Ishikawa (cell line): Measurements from ENCODE around the gene CCDC170.

Experiments
- CEBPB ChIP-seq: IDR thresholded peaks from 2 replicates; pipeline ENCODE4 v1.6.1; 2012
- CREB1 ChIP-seq: IDR thresholded peaks from 2 replicates; pipeline ENCODE4 v1.6.1; 2012; ENCODE audit warnings: low read depth
- EGR1 ChIP-seq: IDR thresholded peaks from 2 replicates; pipeline ENCODE4 v1.6.1; 2012
- EP300 ChIP-seq: IDR thresholded peaks from 2 replicates; pipeline ENCODE4 v1.6.1; 2012; ENCODE audit warnings: borderline replicate concordance
- FOXM1 ChIP-seq: IDR thresholded peaks from 2 replicates; pipeline ENCODE4 v1.6.1; 2012; ENCODE audit warnings: low read depth, borderline replicate concordance
- MAX ChIP-seq: IDR thresholded peaks from 2 replicates; pipeline ENCODE4 v1.6.1; 2012
- NFIC ChIP-seq: IDR thresholded peaks from 2 replicates; pipeline ENCODE4 v1.6.1; 2012
- RAD21 ChIP-seq: IDR thresholded peaks from 2 replicates; pipeline ENCODE4 v1.6.1; 2012; ENCODE audit warnings: low read depth
- REST ChIP-seq: IDR thresholded peaks from 2 replicates; pipeline ENCODE4 v1.6.1; 2012; ENCODE audit warnings: low read depth, mild to moderate bottlenecking
- TAF1 ChIP-seq: IDR thresholded peaks from 2 replicates; pipeline ENCODE4 v1.6.1; 2012; ENCODE audit warnings: low read depth, mild to moderate bottlenecking
- TCF12 ChIP-seq: IDR thresholded peaks from 2 replicates; pipeline ENCODE4 v1.6.1; 2012; ENCODE audit warnings: low read depth
- TEAD4 ChIP-seq: IDR thresholded peaks from 2 replicates; pipeline ENCODE4 v1.6.1; 2012
- USF1 ChIP-seq: IDR thresholded peaks from 2 replicates; pipeline ENCODE4 v1.6.1; 2012
- YY1 ChIP-seq: IDR thresholded peaks from 2 replicates; pipeline ENCODE4 v1.6.1; 2012; ENCODE audit warnings: low read depth
- ZBTB7A ChIP-seq: IDR thresholded peaks from 2 replicates; pipeline ENCODE4 v1.6.1; 2012; ENCODE audit warnings: low read depth

Gene CCDC170

GRCh38 chr6:151506761-151507160, 12.9 kb downstream of the CCDC170 start:
- TF ChIP-seq EGR1 (no peak), EP300 (no peak), NFIC (no peak), TAF1 (no peak), CREB1 (no peak), TCF12 (no peak), FOXM1 (no peak), TEAD4 (no peak), CEBPB (no peak), MAX (no peak), YY1 (no peak), ZBTB7A (no peak), REST (no peak), USF1 (no peak), RAD21 (no peak)

GRCh38 chr6:151509048-151509447, 15.2 kb downstream of the CCDC170 start:
- no peak for TF ChIP-seq ZBTB7A
- TF ChIP-seq TAF1: no peak
- no peak for TF ChIP-seq TEAD4
- no peak for TF ChIP-seq RAD21
- TF ChIP-seq USF1: no peak
- TF ChIP-seq CEBPB: no peak
- TF ChIP-seq MAX: no peak
- TF ChIP-seq REST: no peak
- TF ChIP-seq EGR1: no peak
- TF ChIP-seq EP300: no peak
- TF ChIP-seq YY1: no peak
- no peak for TF ChIP-seq NFIC
- no peak for TF ChIP-seq TCF12

GRCh38 chr6:151512481-151512880, 18.7 kb downstream of the CCDC170 start:
- no peak for TF ChIP-seq YY1
- no peak for TF ChIP-seq FOXM1
- TF ChIP-seq CREB1: no peak
- no peak for TF ChIP-seq REST
- TF ChIP-seq TEAD4: no peak
- TF ChIP-seq RAD21: no peak
- no peak for TF ChIP-seq NFIC
- TF ChIP-seq CEBPB: no peak
- no peak for TF ChIP-seq ZBTB7A
- TF ChIP-seq USF1: no peak
- TF ChIP-seq EGR1: no peak
- TF ChIP-seq TCF12: no peak
- TF ChIP-seq TAF1: no peak
- TF ChIP-seq MAX: no peak
